Right lobe of liver (tissue), 4 donors: ENCODE measurements around the gene C1orf56.

ENCODE experiments used
- CTCF ChIP-seq, 4 donors: fragments of 200-600 bp in 3 of 4; fragments of 450-650 bp in 1 of 4; IDR thresholded peaks; one replicate each; pipeline versions ENCODE4 v1.5.1 to v1.8.0; 2016 to 2022; ENCODE audit warnings: antibody characterized with exemption in 4 of 4, mild to moderate bottlenecking in 2 of 4
- POLR2A ChIP-seq: fragments of 450-650 bp; IDR thresholded peaks from one replicate; pipeline ENCODE4 v1.6.1; 2017; ENCODE audit warnings: antibody characterized with exemption, mild to moderate bottlenecking
- donor health status: DM: no; HTN: no; CAD: no.
- donor health status: DM: no; HTN: no; CAD: no.
- donor health status: DM: no; HTN: yes; CAD: no.

GRCh38 chr1:151026460-151026859 is 21.1 kb upstream of the C1orf56 start:
- no peak for TF ChIP-seq CTCF (IDR thresholded peaks at IDR 0.05)
- TF ChIP-seq POLR2A = no peak
